ENCODE results near the gene ARID1A. TPM values are rescaled to one million over a fixed set of nuclear protein-coding genes. Genes with fewer than 3 reads are reported as not detected.

The ARID1A gene
- total RNA-seq, 2 experiments from 2014 or later: 55.2 to 123 TPM

DNA sequence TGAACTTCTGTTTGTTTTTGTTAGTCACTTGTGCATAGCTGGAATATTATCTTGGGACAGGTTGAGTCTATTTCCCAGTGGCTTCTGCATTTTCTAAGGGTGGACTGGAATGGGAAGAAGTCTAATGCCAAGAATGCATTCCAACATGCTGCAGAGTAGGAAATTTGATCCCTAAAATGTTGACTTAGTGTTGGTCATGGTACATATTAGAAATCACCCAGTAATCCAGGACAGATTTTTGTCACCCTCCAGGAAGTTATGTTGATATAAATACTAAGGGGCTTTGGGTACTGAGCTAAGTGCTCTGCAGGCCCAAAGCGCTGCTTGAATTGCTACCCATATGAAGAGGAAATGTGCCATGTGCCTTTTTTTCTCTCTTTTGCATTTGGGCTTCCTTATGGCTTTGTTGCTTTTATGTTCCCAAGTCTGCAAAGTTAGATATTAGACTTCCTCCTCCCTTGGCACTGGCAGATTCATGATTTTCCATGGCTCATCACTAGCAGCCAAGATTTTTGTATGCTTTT, 10.0 kb downstream of the ARID1A start:
- H3K9me2 ChIP-seq (ENCODE audit: insufficient read depth, low read length): no peaks in the 10 kb centered on the region
- peak; percentile 43 for DNase-seq (ENCODE audit: low spot score)
- BruUV-seq (replicated peaks): no TSS peak
- H3K4me2 ChIP-seq (ENCODE audit: low read length): peak overlapping the region; percentile 64
- peak overlapping the region; percentile 20 for H3K4me3 ChIP-seq (ENCODE audit: low read depth, low read length, poor library complexity, severe bottlenecking)
- no peak overlapping the region for H2AFZ ChIP-seq (ENCODE audit: low read length)
- H3K79me2 ChIP-seq (ENCODE audit: insufficient read depth, low read depth, low read length): peaks cover 96% of the 10 kb centered on the region
- H3K36me3 ChIP-seq (ENCODE audit: insufficient read depth, low read length): peaks cover 85% of the 10 kb centered on the region
- peaks cover 51% of the 10 kb centered on the region for H4K20me1 ChIP-seq (ENCODE audit: insufficient read depth, low read length)
- no peak for TF ChIP-seq CTCF (conservative IDR thresholded peaks at IDR 0.05; ENCODE audit: low read length)
- TF ChIP-seq EZH2phosphoT487 (IDR thresholded peaks at IDR 0.05; ENCODE audit: borderline replicate concordance, low read depth, low read length): no peak
- no peaks in the 10 kb centered on the region for H3K9me3 ChIP-seq (ENCODE audit: low read length)
- ChIA-PET CTCF (ENCODE audit: unreplicated experiment) (interaction anchor here (0.6 kb wide), 1 partner anchor 9 kb away, joined by 5 read pairs; no protein-coding TSS in a partner anchor), POLR2A (interaction anchor here (0.8 to 1.8 kb wide), 3 partner anchors 8 to 22 kb away, joined by 3 to 11 read pairs (median 3); no protein-coding TSS in a partner anchor)
- peaks cover 67% of the 10 kb centered on the region for H3K4me1 ChIP-seq (ENCODE audit: insufficient read depth, low read length, poor library complexity, severe bottlenecking)
- H3K27ac ChIP-seq (ENCODE audit: low read depth, low read length, poor library complexity, severe bottlenecking): peak overlapping the region; percentile 44
- intact Hi-C loops (cut with micrococcal nuclease; ENCODE audit: unreplicated experiment): no loop called here

DNA sequence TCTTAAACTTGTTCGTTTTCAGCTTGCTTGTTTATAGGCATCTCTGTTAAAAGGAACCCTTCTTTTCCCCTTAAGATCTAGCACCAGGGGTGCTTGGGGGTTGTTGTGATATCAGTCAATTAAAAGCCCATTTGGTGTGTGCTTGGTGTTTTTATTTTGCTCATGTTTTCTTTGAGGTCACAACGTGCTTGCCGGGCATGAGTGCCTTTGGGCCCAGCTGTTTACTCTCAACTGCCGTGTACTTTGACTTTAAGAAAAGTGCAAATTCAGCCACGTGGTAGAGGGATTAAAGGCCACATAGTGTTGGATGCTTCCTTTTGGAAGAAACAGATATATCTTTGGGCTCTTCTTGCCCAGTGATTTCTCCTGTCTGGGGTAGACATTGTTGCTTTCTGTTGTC, 10.5 kb downstream of the ARID1A start:
- peaks cover 84% of the 10 kb centered on the region for H3K36me3 ChIP-seq (ENCODE audit: insufficient read depth, low read length)
- POLR2A ChIA-PET: interaction anchor here (0.8 to 1.8 kb wide), 3 partner anchors 8 to 22 kb away, joined by 3 to 11 read pairs (median 3); no protein-coding TSS in a partner anchor
- intact Hi-C loops (cut with micrococcal nuclease; ENCODE audit: unreplicated experiment): no loop called here
- H4K20me1 ChIP-seq (ENCODE audit: insufficient read depth, low read length): peaks cover 46% of the 10 kb centered on the region
- peak overlapping the region; percentile 44 for H3K27ac ChIP-seq (ENCODE audit: low read depth, low read length, poor library complexity, severe bottlenecking)
- H2AFZ ChIP-seq (ENCODE audit: low read length): no peak overlapping the region
- DNase-seq (ENCODE audit: low spot score): peak; percentile 52
- H3K4me3 ChIP-seq (ENCODE audit: low read depth, low read length, poor library complexity, severe bottlenecking): peak overlapping the region; percentile 20
- no TSS peak for BruUV-seq (replicated peaks)
- TF ChIP-seq CTCF (conservative IDR thresholded peaks at IDR 0.05; ENCODE audit: low read length) (no peak), EZH2phosphoT487 (IDR thresholded peaks at IDR 0.05; ENCODE audit: borderline replicate concordance, low read depth, low read length) (no peak)
- peaks cover 63% of the 10 kb centered on the region for H3K4me1 ChIP-seq (ENCODE audit: insufficient read depth, low read length, poor library complexity, severe bottlenecking)
- H3K79me2 ChIP-seq (ENCODE audit: insufficient read depth, low read depth, low read length): peaks cover 96% of the 10 kb centered on the region
- H3K9me2 ChIP-seq (ENCODE audit: insufficient read depth, low read length): no peaks in the 10 kb centered on the region
- H3K4me2 ChIP-seq (ENCODE audit: low read length): peak overlapping the region; percentile 64
- no peaks in the 10 kb centered on the region for H3K9me3 ChIP-seq (ENCODE audit: low read length)
- CTCF ChIA-PET (ENCODE audit: unreplicated experiment): interaction anchor here (0.6 kb wide), 1 partner anchor 9 kb away, joined by 5 read pairs; no protein-coding TSS in a partner anchor

DNA sequence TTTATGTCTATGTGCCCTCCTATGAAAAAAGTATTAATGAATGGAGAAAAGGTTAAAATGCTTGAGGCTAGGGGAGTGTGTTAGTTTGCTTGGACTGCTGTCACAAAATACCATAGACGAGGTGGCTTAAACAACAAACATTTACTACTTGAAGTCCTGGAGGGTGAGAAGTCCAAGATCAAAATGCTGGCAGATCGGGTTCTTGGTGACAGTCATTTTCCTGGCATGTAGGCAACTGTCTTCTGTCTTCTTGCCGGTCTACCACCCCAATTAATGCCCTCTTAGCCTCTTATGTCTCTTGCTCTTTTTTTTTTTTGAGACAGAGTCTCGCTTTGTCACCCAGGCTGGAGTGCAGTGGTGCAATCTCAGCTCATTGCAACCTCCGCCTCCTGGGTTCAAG, 15.0 kb downstream of the ARID1A start:
- no peak for TF ChIP-seq EZH2phosphoT487 (IDR thresholded peaks at IDR 0.05; ENCODE audit: borderline replicate concordance, low read depth, low read length)
- TF ChIP-seq CTCF (conservative IDR thresholded peaks at IDR 0.05; ENCODE audit: low read length): no peak
- Histone ChIP-seq H3K9me3 (ENCODE audit: low read length) (no peaks in the 10 kb centered on the region), H3K79me2 (ENCODE audit: insufficient read depth, low read depth, low read length) (peaks cover 96% of the 10 kb centered on the region), H3K36me3 (ENCODE audit: insufficient read depth, low read length) (peaks cover 91% of the 10 kb centered on the region), H2AFZ (ENCODE audit: low read length) (no peak overlapping the region), H3K9me2 (ENCODE audit: insufficient read depth, low read length) (no peaks in the 10 kb centered on the region), H3K4me2 (ENCODE audit: low read length) (no peak overlapping the region), H3K4me3 (ENCODE audit: low read depth, low read length, poor library complexity, severe bottlenecking) (no peak overlapping the region), H4K20me1 (ENCODE audit: insufficient read depth, low read length) (peaks cover 25% of the 10 kb centered on the region), H3K4me1 (ENCODE audit: insufficient read depth, low read length, poor library complexity, severe bottlenecking) (peaks cover 18% of the 10 kb centered on the region), H3K27ac (ENCODE audit: low read depth, low read length, poor library complexity, severe bottlenecking) (no peak overlapping the region)
- BruUV-seq (replicated peaks): no TSS peak
- intact Hi-C loops (cut with micrococcal nuclease; ENCODE audit: unreplicated experiment): no loop called here
- CTCF ChIA-PET (ENCODE audit: unreplicated experiment): no interaction called here
- no peak for DNase-seq (ENCODE audit: low spot score)
- POLR2A ChIA-PET: no interaction called here

Data from OCI-LY7 (cell line).